HG03159 (cell line): ENCODE results near the gene ANKRD13A.
"Not testable (repeated sequence)": the region's sequence is repeated elsewhere in the genome, so short reads cannot be mapped to it uniquely, and the experiment has no call there.

ENCODE experiments used
- ATAC-seq: cut with Tn5 transposase; IDR thresholded peaks from one replicate; pipeline ENCODE4 v1.9.1; 2021; ENCODE audit warnings: mild to moderate bottlenecking, moderate library complexity; ENCODE audit not compliant: unreplicated experiment

Gene ANKRD13A

DNA sequence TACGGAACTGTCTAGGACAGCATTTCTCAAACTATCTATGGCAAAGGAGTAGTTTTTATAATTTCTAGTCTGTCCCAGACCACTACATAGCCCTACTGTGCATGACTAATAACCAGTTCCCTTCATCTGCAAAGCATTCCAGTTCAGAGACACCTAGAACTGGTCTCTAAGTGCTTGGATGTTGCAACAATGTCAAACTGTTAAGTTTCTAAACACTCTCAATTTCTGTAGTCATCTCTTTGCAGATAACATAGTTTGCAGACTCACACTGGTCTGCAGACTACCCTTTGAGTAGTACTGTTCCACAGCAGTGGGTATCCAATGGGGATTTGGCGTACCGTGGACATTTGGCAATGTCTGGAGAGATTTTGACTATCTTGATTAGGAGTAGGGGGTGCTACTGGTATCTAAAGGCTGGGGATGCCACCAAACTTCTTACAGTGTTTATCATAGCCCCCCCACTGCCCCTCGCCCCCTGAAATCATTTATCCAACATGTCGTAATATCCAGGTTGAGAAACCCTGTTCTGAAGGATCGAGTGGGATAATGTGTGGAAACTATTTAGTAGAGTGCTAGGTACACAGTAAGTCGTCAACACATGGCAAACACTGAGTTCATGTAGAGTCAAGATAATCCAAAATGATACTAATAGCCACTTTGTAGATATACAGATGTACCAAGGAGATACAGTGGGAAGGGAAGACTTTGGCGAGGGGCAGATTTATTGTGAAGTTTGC lies 47.4 kb downstream of the ANKRD13A start:
- no peak for ATAC-seq

DNA sequence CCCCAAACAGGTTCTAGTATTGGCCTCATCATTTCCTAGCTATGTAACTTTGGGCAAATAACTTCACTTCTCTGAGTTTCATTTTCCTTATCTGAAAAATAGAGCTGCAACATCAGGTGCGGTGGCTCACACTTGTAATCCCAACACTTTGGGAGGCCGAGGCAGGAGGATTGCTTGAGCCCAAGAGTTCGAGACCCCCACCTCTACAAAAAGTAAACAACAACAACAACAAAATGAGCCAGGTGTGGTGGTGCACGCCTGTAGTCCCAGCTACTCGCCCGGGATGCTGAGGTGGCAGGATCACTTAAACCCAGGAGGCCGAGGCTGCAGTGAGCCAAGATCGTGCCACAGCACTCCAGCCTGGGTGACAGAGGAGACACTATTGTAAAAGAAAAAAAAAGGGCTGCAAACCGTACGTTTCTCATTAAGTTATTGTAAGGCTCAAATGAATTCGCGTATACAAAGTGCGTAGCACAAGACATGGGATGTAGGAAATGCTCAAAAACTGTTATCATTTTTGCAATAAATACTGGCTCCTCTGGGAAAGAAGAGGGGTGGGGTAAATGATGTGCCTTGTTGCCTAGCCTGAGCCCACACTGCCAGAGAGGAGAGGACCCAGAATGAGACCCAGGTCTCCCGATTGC lies 48.2 kb downstream of the ANKRD13A start:
- no peak for ATAC-seq

DNA sequence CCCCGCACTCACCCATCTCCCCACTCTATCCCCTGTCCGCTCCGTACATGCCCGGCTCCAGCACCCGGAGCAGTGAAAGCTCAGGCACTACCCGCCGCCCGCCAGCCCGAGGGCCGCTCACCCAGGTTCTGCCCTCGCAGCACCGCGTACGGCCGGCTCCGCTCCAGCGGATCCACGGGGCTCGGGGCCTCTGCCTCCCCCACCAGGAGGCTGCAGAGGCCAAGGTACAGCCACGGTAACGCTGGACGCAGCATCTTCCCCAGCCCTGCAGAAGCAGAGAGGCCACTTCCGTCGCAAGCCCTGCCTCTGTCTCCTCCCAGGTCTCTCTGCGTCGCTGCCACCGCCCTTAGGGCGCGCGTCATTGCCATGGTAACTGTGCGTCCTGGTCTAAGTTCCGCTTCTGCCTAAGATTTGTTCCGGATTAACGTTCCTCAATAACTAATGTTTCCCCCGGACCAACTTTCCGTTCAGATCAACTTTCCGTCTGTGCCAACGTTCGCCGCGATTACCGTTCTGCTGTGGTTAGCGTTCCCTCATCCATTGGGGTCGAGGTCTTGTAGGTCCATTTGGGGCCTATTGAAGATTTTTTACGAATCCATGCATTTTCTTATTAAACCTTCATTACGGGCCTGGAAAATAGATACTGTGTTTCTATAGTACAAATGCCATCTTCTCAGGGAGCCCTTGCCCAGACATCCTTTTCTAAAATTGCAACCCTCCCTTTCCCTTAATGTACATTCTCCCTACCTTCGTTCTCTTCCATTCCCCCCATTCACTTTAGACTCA lies 49.2 kb downstream of the ANKRD13A start, which contains the start of gene C12orf76:
TSS of gene C12orf76 (minus strand) at position 281 of the 786 bp plus-strand sequence. CDS start at position 254, 27 bp downstream.
- peak; percentile 93 for ATAC-seq

DNA sequence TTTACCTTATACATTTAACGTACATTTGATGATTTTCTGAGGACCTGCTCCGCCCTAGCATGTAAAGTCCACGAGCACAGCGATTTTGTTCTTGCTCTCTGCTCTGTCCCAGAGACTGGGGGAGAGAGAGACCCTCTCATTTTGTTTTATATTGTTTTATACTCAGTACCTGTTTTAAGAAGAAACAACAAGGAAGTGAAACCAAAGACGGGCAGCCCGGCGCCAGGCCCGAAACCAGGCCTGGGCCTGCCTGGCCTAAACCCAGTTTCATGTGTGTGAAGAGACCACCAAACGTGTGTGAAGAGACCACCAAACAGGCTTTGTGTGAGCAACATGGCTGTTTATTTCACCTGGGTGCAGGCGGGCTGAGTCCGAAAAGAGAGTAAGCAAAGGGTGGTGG lies 49.8 kb downstream of the ANKRD13A start:
- ATAC-seq: peak; percentile 31

DNA sequence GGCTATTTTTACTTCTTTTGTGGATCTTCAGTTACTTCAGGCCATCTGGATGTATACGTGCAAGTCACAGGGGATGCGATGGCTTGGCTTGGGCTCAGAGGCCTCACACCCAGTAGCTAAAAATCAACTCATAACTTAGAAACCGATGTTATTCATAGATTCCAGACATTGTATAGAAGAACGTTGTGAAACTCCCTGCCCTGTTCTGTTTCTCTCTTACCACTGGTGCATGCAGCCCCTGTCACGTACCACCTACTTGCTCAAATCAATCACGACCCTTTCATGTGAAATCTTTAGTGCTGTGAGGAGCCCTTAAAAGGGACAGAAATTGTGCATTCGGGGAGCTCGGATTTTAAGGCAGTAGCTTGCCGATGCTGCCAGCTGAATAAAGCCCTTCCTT lies 50.4 kb downstream of the ANKRD13A start:
- ATAC-seq: not testable (repeated sequence)

DNA sequence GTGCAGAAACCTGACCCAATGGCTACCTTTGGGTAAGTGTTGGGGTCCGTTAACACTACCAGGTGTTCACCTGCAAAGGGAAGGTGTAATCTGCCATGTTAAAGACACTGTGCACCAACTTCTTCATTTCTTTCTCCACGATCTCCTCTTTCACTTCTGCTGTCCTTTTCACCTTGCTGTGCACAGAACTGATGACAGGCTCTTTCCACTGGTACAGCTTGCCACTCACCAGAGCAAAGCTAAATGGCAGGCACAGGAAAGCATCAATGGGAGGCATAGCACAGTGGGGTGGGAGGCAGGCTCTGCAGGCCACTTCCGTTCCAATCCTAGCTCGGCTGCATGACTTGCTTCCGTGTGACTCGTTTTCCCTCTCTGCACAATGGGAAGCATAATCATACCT lies 51.7 kb downstream of the ANKRD13A start:
- no peak for ATAC-seq

DNA sequence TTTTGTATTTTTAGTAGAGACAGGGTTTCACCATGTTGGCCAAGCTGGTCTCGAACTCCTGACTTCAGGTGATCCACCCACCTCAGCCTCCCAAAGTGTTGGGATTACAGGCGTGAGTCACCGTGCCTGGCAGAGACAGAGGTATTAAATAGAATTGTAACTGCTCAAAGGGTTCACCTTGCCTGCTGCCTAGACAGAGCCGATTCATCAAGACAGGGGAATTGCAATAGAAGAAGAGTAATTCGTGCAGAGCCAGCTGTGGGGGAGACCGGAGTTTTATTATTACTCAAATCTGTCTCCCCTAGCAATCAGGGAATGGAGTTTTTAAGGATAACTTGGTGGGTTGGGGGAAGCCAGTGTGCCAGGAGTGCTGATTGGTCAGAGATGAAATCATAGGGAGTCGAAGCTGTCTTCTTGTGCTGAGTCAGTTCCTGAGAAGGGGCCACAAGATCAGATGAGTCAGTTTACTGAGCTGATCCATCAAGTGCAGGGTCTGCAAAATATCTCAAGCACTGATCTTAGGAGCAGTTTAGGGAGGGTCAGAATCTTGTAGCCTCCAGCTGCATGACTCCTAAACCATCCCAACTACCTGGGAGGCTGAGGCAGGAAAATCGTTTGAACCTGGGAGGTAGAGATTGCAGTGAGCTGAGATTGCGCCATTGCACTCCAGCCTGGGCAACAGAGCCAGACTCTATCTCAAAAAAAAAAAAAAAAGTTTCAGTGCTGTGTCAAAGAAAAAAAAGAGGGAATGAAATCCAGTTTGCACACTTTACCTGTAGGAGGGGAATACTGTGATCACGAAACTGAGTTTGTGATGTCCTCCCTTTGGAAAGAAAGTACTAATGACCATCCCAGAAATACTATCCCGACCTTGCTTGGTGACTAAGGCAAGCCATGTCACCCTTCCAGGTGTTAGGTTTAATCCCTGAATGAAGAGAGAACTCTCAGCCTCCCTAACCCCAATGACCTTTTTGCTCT lies 56.4 kb downstream of the ANKRD13A start:
- ATAC-seq: not testable (repeated sequence)

DNA sequence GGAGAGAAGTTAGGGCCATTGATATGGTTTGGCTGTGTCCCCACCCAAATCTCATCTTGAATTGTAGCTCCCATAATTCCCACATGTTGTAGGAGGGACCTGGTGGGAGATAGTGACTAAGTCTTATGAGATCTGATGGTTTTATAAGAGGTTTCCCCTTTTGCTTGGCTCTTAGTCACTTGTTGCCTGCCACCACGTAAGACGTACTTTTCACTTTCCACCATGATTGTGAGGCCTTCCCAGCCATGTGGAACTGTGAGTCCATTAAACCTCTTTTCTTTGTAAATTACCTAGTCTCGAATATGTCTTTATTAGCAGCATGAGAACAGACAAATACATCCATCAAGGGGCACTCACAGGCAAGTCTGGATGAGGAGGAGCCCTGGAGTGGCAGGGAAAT lies 57.4 kb downstream of the ANKRD13A start:
- ATAC-seq: not testable (repeated sequence)

DNA sequence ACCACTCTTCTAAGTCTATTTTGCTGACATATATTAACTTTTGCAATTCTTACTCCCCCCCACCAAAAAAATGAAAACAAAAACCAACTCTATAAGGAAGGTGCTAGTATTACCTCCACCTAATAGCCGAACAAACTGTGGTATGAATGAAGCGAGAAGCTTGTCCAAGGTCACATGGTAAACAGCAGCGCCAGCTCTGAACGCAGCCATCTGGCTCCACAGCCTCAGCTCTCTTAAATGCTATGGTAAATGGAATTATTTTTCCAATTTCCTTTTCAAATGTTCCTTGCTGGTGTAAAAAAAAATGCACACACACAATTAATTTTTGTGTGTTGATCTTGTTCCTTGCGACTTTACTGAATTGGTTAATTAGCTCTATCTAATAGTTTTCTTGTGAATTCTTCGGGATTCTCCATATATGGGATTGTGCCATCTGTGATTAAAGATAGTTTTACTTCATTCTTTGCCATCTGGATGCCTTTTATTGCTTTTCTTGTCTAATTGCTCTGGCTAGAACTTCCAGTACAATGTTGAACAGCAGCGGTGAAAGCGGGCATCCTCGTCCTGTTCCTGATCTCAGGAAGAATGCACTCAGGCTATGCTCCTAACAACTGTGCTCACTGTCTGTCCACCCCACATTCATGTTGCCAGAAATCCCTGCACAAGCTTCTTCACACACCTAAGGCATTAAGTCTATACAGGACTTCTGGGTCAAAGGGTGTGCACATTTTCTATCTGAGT lies 59.8 kb downstream of the ANKRD13A start:
- ATAC-seq: no peak

DNA sequence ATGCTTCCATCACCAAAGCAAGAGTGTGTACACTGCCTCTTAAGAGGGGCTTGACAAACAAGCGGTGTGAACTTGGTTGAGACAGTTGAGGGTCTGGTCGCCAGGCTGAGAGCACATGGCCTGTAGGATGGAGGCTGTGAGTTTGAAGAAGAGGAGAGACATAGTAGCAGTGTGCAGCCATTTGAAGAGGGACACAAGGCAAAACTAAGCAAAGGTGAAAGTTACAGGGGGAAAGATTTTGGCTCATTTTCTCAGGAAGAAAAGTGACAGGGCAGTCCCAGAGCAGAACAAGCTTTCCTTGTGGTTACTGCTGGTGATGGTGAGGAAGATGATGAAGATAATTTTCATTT lies 60.4 kb downstream of the ANKRD13A start:
- no peak for ATAC-seq

DNA sequence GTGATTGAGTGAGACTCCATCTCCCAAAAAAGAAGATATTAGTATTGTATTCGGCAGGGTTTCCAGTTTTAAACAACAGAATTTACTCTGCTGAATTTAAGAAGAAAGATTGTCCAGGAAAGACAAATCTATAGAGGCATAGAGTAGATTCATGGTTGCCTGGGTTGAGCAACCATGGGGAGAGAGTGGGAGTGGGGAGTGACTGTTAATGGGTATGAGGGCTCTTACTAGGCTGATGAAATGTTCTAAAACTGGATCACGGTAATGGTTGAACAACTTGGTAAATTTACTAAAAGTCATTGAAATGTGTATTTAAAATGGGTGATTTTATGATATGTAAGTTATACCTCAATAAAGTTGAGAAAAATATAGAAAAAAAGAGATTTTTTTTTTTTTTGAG lies 63.0 kb downstream of the ANKRD13A start:
- no peak for ATAC-seq

DNA sequence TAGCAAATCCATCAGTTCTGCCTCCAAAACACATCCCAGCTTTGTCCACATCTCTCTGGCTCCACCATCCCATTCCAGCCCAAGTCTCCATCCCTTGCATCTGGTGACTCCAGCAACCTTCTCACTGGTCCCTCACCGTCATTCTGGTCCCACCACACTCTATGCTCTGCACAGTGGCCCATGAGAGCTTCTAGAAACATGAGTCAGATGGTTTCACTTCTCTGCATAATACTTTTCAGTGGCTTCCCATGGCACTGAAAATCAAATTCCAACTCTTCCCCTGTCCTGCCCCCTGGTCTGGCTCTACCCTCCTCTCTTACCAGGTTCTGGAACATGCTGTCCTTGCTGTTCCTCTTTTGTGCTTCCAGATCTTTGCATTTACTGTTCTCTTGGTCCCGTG lies 66.3 kb downstream of the ANKRD13A start:
- no peak for ATAC-seq

DNA sequence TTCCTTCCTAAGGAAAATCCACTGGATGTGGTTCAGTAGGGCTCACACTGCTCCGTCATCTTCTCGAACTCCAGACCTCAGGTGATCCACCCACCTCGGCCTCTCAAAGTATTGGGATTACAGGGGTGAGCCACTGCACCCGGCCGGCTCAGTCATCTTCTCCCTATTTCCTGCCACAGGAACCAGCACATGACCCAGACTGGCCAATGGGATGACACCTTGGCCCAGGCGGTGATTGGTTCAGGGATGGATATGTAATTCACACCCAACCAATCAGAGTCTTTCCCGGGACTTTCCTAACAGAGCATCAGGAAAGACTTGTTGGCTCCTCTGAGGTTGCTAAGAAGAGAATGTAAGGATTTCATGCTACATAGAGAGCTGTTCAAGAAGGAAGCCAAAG lies 68.3 kb downstream of the ANKRD13A start:
- no peak for ATAC-seq

DNA sequence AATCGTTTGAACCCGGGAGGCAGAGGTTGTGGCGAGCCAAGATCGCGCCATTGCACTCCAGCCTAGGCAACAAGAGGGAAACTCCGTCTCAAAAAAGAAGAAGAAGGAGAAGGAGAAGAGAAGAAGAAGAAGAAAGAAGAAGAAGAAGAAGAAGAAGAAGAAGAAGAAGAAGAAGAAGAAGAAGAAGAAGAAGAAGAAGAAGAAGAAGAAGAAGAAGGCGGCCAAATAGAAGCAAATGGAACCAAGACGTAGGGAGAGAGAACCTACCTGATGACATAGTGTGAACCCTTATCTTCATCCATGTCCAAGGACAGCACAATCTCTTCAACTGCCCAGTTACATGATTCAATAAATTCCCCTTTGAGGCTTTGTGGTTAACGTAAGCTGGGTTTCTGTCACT lies 68.9 kb downstream of the ANKRD13A start:
- ATAC-seq: not testable (repeated sequence)

DNA sequence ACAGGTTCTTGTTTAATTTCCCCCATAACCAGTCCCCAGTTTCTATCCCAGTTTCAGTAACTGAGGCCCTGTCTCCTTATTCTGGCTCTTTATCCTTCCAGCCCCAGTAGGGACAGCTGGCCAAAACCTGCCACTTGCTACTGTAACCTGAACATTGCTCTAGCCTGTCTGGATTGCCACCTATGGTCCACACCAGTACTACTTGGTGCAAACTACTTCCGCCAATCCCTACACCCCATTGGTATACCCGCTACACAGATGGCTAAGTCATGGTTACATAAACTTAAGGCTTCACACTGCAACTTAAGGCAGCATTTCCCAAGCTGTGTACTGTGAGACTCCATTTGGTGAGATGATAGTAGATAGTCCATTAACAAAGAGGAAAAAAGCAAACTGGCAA lies 69.4 kb downstream of the ANKRD13A start:
- ATAC-seq: no peak

DNA sequence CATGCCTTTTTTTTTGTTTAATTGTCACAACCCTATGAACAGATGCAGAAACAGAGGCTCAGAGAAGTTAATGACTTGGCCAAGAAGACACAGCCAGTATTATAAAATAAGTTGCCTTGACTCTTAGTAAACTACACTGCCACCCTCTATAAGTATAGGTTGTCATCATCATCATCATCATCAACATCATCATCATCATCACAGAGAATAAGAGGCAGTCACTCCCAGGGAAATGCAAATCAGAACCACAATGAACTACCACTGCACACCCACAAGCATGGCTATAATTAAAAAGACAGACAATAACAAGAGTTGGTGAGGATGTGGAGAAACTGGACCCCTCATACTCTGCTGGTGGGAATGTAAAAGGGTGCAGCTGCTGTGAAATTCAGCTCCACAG lies 72.3 kb downstream of the ANKRD13A start:
- ATAC-seq: no peak

DNA sequence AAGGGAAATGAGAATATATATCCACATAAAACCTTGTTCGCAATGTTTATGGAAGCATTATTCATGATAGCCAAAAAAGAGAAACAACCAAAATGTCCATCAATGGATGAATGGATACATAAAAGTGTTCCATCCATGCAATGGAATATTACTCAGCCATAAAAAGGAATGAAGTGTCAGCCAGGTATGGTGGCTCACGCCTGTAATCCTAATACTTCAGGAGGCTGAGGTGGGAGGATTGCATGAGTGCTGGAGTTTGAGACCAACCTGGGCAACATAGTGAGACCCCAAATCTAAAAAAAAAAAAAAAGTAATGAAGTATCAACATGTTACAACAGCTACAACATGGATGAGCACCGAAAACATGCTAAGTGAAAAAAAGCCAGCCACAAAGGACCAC lies 72.7 kb downstream of the ANKRD13A start:
- no peak for ATAC-seq

DNA sequence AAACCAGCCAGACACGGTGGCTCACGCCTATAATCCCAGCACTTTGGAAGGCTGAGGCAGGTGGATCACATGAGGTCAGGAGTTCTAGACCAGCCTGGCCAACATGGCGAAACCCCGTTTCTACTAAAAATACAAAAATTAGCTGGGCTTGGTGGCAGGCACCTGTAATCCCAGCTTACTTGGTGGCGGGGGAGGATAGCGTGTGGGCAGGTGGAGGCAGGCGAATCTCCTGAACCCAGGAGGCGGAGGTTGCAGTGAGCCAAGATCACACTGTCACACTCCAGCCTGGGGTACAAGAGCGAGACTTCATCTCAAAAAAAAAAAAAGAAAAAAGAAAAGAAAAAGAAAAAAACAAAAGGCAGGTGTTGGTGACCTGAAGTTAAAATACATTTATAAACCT lies 73.4 kb downstream of the ANKRD13A start:
- ATAC-seq: not testable (repeated sequence)

DNA sequence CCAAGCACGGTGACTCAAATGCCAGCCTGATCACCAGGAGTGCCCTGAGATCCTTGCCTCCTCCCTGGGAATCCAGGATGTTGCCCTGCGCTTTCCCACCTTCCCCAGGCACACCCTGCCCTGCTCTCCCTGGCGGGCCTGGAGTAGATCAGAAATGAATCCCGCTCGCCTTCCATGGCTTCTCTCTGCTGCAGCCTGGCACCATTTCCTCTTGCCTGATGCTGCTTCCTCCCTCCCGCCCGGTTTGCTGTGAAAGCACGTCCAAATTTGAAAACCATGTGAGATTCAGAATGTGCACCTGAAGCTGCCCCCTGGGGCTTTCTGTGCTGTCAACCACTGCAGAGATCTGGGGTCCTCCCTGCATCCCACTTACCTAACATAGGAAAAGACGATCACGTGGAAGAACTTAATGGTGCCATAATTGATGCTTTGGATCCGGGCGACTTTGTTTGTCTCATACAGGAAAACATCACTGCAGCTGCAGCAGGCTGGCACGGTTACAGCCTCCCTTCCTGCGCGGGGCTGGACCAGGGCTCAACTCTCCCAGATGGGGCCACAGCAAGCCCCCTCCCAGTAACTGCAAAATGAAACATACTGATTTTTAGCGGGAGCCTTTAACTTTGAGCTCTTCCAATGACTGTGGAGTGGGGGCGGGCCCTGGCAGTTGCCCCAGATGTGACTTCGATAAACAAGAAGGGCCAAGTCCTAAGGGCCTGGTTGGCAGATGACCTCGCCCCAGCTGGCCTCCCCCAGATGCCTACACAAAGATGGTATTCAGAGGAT lies 74.0 kb downstream of the ANKRD13A start:
- no peak for ATAC-seq
